OCI-LY1 (cell line): ENCODE measurements around the gene TCN2.

Experiments used
- H2AFZ ChIP-seq: fragments of 200-600 bp; sonication (generic), shearing (Covaris generic); 2 replicates; pipeline ENCODE4 v1.6.0; 2014; ENCODE audit warnings: antibody characterized with exemption, mild to moderate bottlenecking, low read length
- H3F3A ChIP-seq: fragments of 200-600 bp; sonication (generic), shearing (Covaris generic); 2 replicates; pipeline ENCODE4 v1.6.0; 2014; ENCODE audit warnings: mild to moderate bottlenecking, antibody characterized with exemption, low read length, moderate library complexity; ENCODE audit not compliant: insufficient read depth
- H3K27ac ChIP-seq: fragments of 200-600 bp; sonication (generic); 2 replicates; pipeline ENCODE4 v1.5.1; 2014; ENCODE audit warnings: low read length, mixed run types, mild to moderate bottlenecking, low read depth; ENCODE audit not compliant: poor library complexity, severe bottlenecking
- H3K27me3 ChIP-seq: fragments of 200-600 bp; sonication (generic); 2 replicates; pipeline ENCODE4 v1.6.0; 2014; ENCODE audit warnings: antibody characterized with exemption, mild to moderate bottlenecking, low read length, moderate library complexity; ENCODE audit not compliant: insufficient read depth
- H3K36me3 ChIP-seq: fragments of 200-600 bp; sonication (generic); 2 replicates; pipeline ENCODE4 v1.6.1; 2014; ENCODE audit warnings: mild to moderate bottlenecking, antibody characterized with exemption, low read length, moderate library complexity, mixed read lengths; ENCODE audit not compliant: insufficient read depth
- H3K4me1 ChIP-seq: fragments of 200-600 bp; sonication (generic); 2 replicates; pipeline ENCODE4 v1.5.1; 2014; ENCODE audit warnings: mild to moderate bottlenecking, low read length, moderate library complexity; ENCODE audit not compliant: insufficient read depth, severe bottlenecking
- H3K4me2 ChIP-seq: fragments of 200-600 bp; sonication (generic), shearing (Covaris generic); 2 replicates; pipeline ENCODE4 v1.6.1; 2014; ENCODE audit warnings: low read length
- H3K4me3 ChIP-seq: fragments of 200-600 bp; sonication (generic); 2 replicates; pipeline ENCODE4 v1.5.1; 2014; ENCODE audit warnings: low read length, low read depth, mild to moderate bottlenecking, mixed read lengths; ENCODE audit not compliant: poor library complexity, severe bottlenecking
- H3K79me2 ChIP-seq: fragments of 200-600 bp; shearing (Covaris generic); 2 replicates; pipeline ENCODE4 v1.6.1; 2016; ENCODE audit warnings: mixed run types, low read length, mixed read lengths; ENCODE audit not compliant: insufficient read depth
- H3K9ac ChIP-seq: fragments of 200-600 bp; sonication (generic), shearing (Covaris generic); 2 replicates; pipeline ENCODE4 v1.6.1; 2014; ENCODE audit warnings: mild to moderate bottlenecking, low read length, mixed read lengths
- H3K9me2 ChIP-seq: fragments of 200-600 bp; sonication (generic), shearing (Covaris generic); 2 replicates; pipeline ENCODE4 v1.6.1; 2014; ENCODE audit warnings: low read depth, mild to moderate bottlenecking, low read length, mixed read lengths
- H3K9me3 ChIP-seq: fragments of 200-600 bp; shearing (Covaris generic); 2 replicates; pipeline ENCODE4 v1.6.1; 2014; ENCODE audit warnings: low read length, mixed read lengths
- H4K20me1 ChIP-seq: fragments of 200-600 bp; sonication (generic), shearing (Covaris generic); 2 replicates; pipeline ENCODE4 v1.6.0; 2016; ENCODE audit warnings: mild to moderate bottlenecking, low read length; ENCODE audit not compliant: insufficient read depth
- CTCF ChIP-seq: fragments of 200-600 bp; sonication (generic), shearing (Covaris generic); IDR thresholded peaks from 2 replicates; pipeline ENCODE4 v1.5.1; 2017; ENCODE audit warnings: mild to moderate bottlenecking, antibody characterized with exemption, low read length, moderate library complexity, mixed read lengths
- EZH2 ChIP-seq: fragments of 200-600 bp; sonication (generic), shearing (Covaris generic); IDR thresholded peaks from 2 replicates; pipeline ENCODE4 v1.8.0; 2017; ENCODE audit warnings: borderline replicate concordance, mixed run types, mild to moderate bottlenecking, antibody characterized with exemption, low read length, moderate library complexity, mixed read lengths

Gene TCN2

GRCh38 chr22:30578481-30578880 is 28.5 kb upstream of the TCN2 start:
- TF ChIP-seq EZH2 (no peak), CTCF (no peak)
- H3K79me2 ChIP-seq: no peaks in the 10 kb centered on the region
- no peaks in the 10 kb centered on the region for H3K4me1 ChIP-seq
- H3K27ac ChIP-seq: no peak overlapping the region
- H3K27me3 ChIP-seq: no peaks in the 10 kb centered on the region
- H4K20me1 ChIP-seq: no peaks in the 10 kb centered on the region
- no peak overlapping the region for H3K4me2 ChIP-seq
- H3K9ac ChIP-seq: no peak overlapping the region
- H3K36me3 ChIP-seq: peaks cover 85% of the 10 kb centered on the region
- no peak overlapping the region for H2AFZ ChIP-seq
- H3K9me3 ChIP-seq: no peaks in the 10 kb centered on the region
- H3K4me3 ChIP-seq: no peak overlapping the region
- no peaks in the 10 kb centered on the region for H3F3A ChIP-seq
- no peaks in the 10 kb centered on the region for H3K9me2 ChIP-seq

GRCh38 chr22:30580896-30581295 is 26.1 kb upstream of the TCN2 start:
- no peaks in the 10 kb centered on the region for H4K20me1 ChIP-seq
- no peak overlapping the region for H2AFZ ChIP-seq
- H3K4me3 ChIP-seq: no peak overlapping the region
- H3K4me1 ChIP-seq: no peaks in the 10 kb centered on the region
- H3K27ac ChIP-seq: no peak overlapping the region
- TF ChIP-seq CTCF: no peak
- TF ChIP-seq EZH2: no peak
- H3K9me3 ChIP-seq: no peaks in the 10 kb centered on the region
- no peak overlapping the region for H3K9ac ChIP-seq
- no peaks in the 10 kb centered on the region for H3K79me2 ChIP-seq
- H3K27me3 ChIP-seq: no peaks in the 10 kb centered on the region
- H3F3A ChIP-seq: no peaks in the 10 kb centered on the region
- peaks cover 100% of the 10 kb centered on the region for H3K36me3 ChIP-seq
- no peaks in the 10 kb centered on the region for H3K9me2 ChIP-seq
- no peak overlapping the region for H3K4me2 ChIP-seq

- Histone ChIP-seq H3K9ac (no peak overlapping the region), H3K9me3 (no peaks in the 10 kb centered on the region), H3K27me3 (no peaks in the 10 kb centered on the region), H3K36me3 (peaks cover 100% of the 10 kb centered on the region), H3F3A (no peaks in the 10 kb centered on the region), H3K4me3 (no peak overlapping the region), H4K20me1 (no peaks in the 10 kb centered on the region), H3K9me2 (no peaks in the 10 kb centered on the region), H3K27ac (no peak overlapping the region), H2AFZ (no peak overlapping the region), H3K4me2 (no peak overlapping the region), H3K4me1 (no peaks in the 10 kb centered on the region), H3K79me2 (no peaks in the 10 kb centered on the region)
- TF ChIP-seq CTCF (no peak), EZH2 (no peak)
Measured at GRCh38 chr22:30582051-30582450, 24.9 kb upstream of the TCN2 start.
